ENCODE results near the gene CLEC16A.

- TF ChIP-seq POLR2A (IDR thresholded peaks at IDR 0.05; ENCODE audit: low read length) (no peak), GATA1 (IDR thresholded peaks at IDR 0.05; ENCODE audit: low read depth, low read length) (no peak)
Measured at GRCh38 chr16:10989559-10989958, 45.2 kb downstream of the CLEC16A start.
